NCI-H1105 (cell line): Measurements from ENCODE around the gene INO80C.

Experiments
- DNase-seq: peaks from one replicate; lab custom pipeline; 2025; lab: John Stamatoyannopoulos, UW

INO80C gene

GRCh38 chr18:35430721-35431373, 66.9 kb downstream of the INO80C start:
- DNase-seq: no peak

GRCh38 chr18:35426786-35427185, 71.0 kb downstream of the INO80C start:
- DNase-seq: no peak

GRCh38 chr18:35424356-35424755, 73.4 kb downstream of the INO80C start:
- DNase-seq: no peak

- peak; percentile 10 for DNase-seq
Measured at GRCh38 chr18:35422237-35422636, 75.5 kb downstream of the INO80C start.

- no peak for DNase-seq
Measured at GRCh38 chr18:35418610-35419009, 79.2 kb downstream of the INO80C start.
